IMR-90 (cell line): ENCODE measurements around the gene NEAT1. TPM values are rescaled to one million over a fixed set of nuclear protein-coding genes. Genes with fewer than 3 reads are reported as not detected.

Source experiments
- ATAC-seq: fragments of 200-7000 bp; cut with Tn5 transposase; 2 replicates; pipeline ENCODE4 v1.9.1; 2020; ENCODE audit warnings: low read depth, mild to moderate bottlenecking, moderate library complexity
- BruUV-seq: library from RNA; stranded (reverse); fragments of 400-500 nt; replicated peaks from 2 replicates; lab custom pipeline; 2021; lab: Mats Ljungman, UMichigan
- CTCF ChIA-PET: fragments of 300-600 bp; formaldehyde crosslinking; extraction: SDS; loops from one replicate; lab custom pipeline; 2021; ENCODE audit warnings: antibody characterized with exemption; lab: Yijun Ruan, JAX
- POLR2A ChIA-PET: fragments of 300-600 bp; sonication (Branson Sonifier 250); formaldehyde crosslinking; loops from one replicate; lab custom pipeline; 2022; ENCODE audit warnings: antibody characterized with exemption; ENCODE audit not compliant: unreplicated experiment; lab: Charles Lee
- DNase-seq: peaks from one replicate; pipeline ENCODE4 v3.0.0; 2013
- H2AFZ ChIP-seq: replicated peaks from 2 replicates; pipeline ENCODE3; 2013; ENCODE audit warnings: low read length, mild to moderate bottlenecking; ENCODE audit not compliant: poor library complexity
- H2AK5ac ChIP-seq: 2 replicates; pipeline ENCODE4 v1.6.1; 2013; ENCODE audit warnings: low read depth, low read length, inconsistent platforms
- H2AK9ac ChIP-seq: replicated peaks from 2 replicates; pipeline ENCODE3; 2013; ENCODE audit warnings: mild to moderate bottlenecking, low read depth, low read length, moderate library complexity; ENCODE audit not compliant: poor library complexity
- H2BK120ac ChIP-seq: 2 replicates; pipeline ENCODE4 v1.6.1; 2013; ENCODE audit warnings: low read depth, low read length, inconsistent platforms
- H2BK15ac ChIP-seq: 3 replicates; pipeline ENCODE4 v1.6.1; 2013; ENCODE audit warnings: low read depth, low read length, inconsistent platforms
- H2BK20ac ChIP-seq: 2 replicates; pipeline ENCODE4 v1.6.1; 2013; ENCODE audit warnings: low read depth, mild to moderate bottlenecking, inconsistent platforms, low read length, moderate library complexity
- H2BK5ac ChIP-seq: 2 replicates; pipeline ENCODE4 v1.6.1; 2013; ENCODE audit warnings: mild to moderate bottlenecking, low read depth, low read length, inconsistent platforms; ENCODE audit not compliant: poor library complexity, severe bottlenecking
- H3K14ac ChIP-seq: replicated peaks from 2 replicates; pipeline ENCODE4 v1.6.1; 2013; ENCODE audit warnings: low read depth, low read length, inconsistent platforms
- H3K18ac ChIP-seq: 2 replicates; pipeline ENCODE4 v1.6.1; 2013; ENCODE audit warnings: low read depth, low read length, control low read depth
- H3K23ac ChIP-seq: 2 replicates; pipeline ENCODE4 v1.6.1; 2013; ENCODE audit warnings: low read depth, low read length, inconsistent platforms
- H3K27ac ChIP-seq: 2 replicates; pipeline ENCODE4 v1.5.1; 2013; ENCODE audit warnings: mild to moderate bottlenecking, control low read depth, low read length; ENCODE audit not compliant: insufficient read depth
- H3K27me3 ChIP-seq: 2 replicates; pipeline ENCODE4 v1.6.1; 2013; ENCODE audit warnings: low read length; ENCODE audit not compliant: control insufficient read depth, insufficient read depth
- H3K36me3 ChIP-seq: 2 replicates; pipeline ENCODE4 v1.6.1; 2013; ENCODE audit warnings: low read length, mixed read lengths; ENCODE audit not compliant: control insufficient read depth, insufficient read depth
- H3K4ac ChIP-seq: 2 replicates; pipeline ENCODE4 v1.6.1; 2013; ENCODE audit warnings: low read depth, low read length, inconsistent platforms
- H3K4me1 ChIP-seq: 2 replicates; pipeline ENCODE4 v1.6.1; 2013; ENCODE audit warnings: low read length, mixed read lengths; ENCODE audit not compliant: control insufficient read depth, insufficient read depth
- H3K4me2 ChIP-seq: 2 replicates; pipeline ENCODE4 v1.6.1; 2013; ENCODE audit warnings: low read depth, mild to moderate bottlenecking, control low read depth, low read length, moderate library complexity
- H3K4me3 ChIP-seq: 2 replicates; pipeline ENCODE4 v1.5.1; 2013; ENCODE audit warnings: low read depth, mild to moderate bottlenecking, control low read depth, low read length, moderate library complexity; ENCODE audit not compliant: insufficient read depth
- H3K56ac ChIP-seq: 2 replicates; pipeline ENCODE4 v1.6.1; 2013; ENCODE audit warnings: low read length, inconsistent platforms; ENCODE audit not compliant: insufficient read depth; ENCODE audit errors: extremely low read depth
- H3K79me1 ChIP-seq, 2 experiments: 2 replicates each; pipeline ENCODE4 v1.6.1; 2013; ENCODE audit warnings: low read length in 2 of 2, inconsistent platforms in 1 of 2, low read depth in 1 of 2
- H3K9ac ChIP-seq: 2 replicates; pipeline ENCODE4 v1.6.1; 2013; ENCODE audit warnings: low read depth, low read length, control low read depth
- H3K9me1 ChIP-seq: 2 replicates; pipeline ENCODE4 v1.6.1; 2013; ENCODE audit warnings: low read length, inconsistent platforms; ENCODE audit not compliant: insufficient read depth
- H3K9me3 ChIP-seq: 2 replicates; pipeline ENCODE4 v1.6.1; 2013; ENCODE audit warnings: low read length; ENCODE audit not compliant: control insufficient read depth, insufficient read depth
- H4K20me1 ChIP-seq: 2 replicates; pipeline ENCODE4 v1.6.1; 2013; ENCODE audit warnings: low read length, inconsistent platforms; ENCODE audit not compliant: insufficient read depth
- H4K5ac ChIP-seq: 2 replicates; pipeline ENCODE4 v1.6.1; 2013; ENCODE audit warnings: mild to moderate bottlenecking, low read depth, low read length, control low read depth
- H4K8ac ChIP-seq, 2 experiments: 2 replicates each; pipeline ENCODE4 v1.6.1; 2013; ENCODE audit warnings: low read depth in 2 of 2, low read length in 2 of 2, control low read depth in 1 of 2, inconsistent platforms in 1 of 2
- H4K91ac ChIP-seq: 2 replicates; pipeline ENCODE4 v1.6.1; 2013; ENCODE audit warnings: low read depth, low read length, inconsistent platforms; ENCODE audit not compliant: insufficient read depth
- BHLHE40 ChIP-seq: fragments of 150-350 bp; IDR thresholded peaks from 2 replicates; pipeline ENCODE4 v1.6.1; 2016; ENCODE audit warnings: mild to moderate bottlenecking, low read depth, low read length
- CEBPB ChIP-seq: IDR thresholded peaks from 2 replicates; pipeline ENCODE4 v1.6.1; 2012; ENCODE audit warnings: low read depth, low read length, improper control_type of control experiment
- CHD1 ChIP-seq: IDR thresholded peaks from 2 replicates; pipeline ENCODE4 v1.6.1; 2012; ENCODE audit warnings: low read depth, low read length, improper control_type of control experiment
- FOS ChIP-seq: fragments of 150-350 bp; IDR thresholded peaks from 2 replicates; pipeline ENCODE4 v1.6.1; 2016; ENCODE audit warnings: low read depth, low read length
- MAFK ChIP-seq: IDR thresholded peaks from 2 replicates; pipeline ENCODE4 v1.6.1; 2012; ENCODE audit warnings: low read depth, low read length, improper control_type of control experiment
- MAZ ChIP-seq: IDR thresholded peaks from 2 replicates; pipeline ENCODE4 v1.6.1; 2012; ENCODE audit warnings: low read depth, mild to moderate bottlenecking, low read length, improper control_type of control experiment, moderate library complexity, borderline replicate concordance
- MXI1 ChIP-seq: IDR thresholded peaks from 2 replicates; pipeline ENCODE4 v1.6.1; 2012; ENCODE audit warnings: low read depth, mild to moderate bottlenecking, low read length, moderate library complexity, borderline replicate concordance
- NFE2L2 ChIP-seq: fragments of 150-350 bp; IDR thresholded peaks from 2 replicates; pipeline ENCODE4 v1.6.1; 2016; ENCODE audit warnings: low read depth, mild to moderate bottlenecking, low read length
- POLR2A ChIP-seq: IDR thresholded peaks from 2 replicates; pipeline ENCODE4 v1.6.1; 2012; ENCODE audit warnings: mild to moderate bottlenecking, low read depth, low read length
- RAD21 ChIP-seq: IDR thresholded peaks from 2 replicates; pipeline ENCODE4 v1.6.1; 2012; ENCODE audit warnings: low read length, improper control_type of control experiment
- RCOR1 ChIP-seq: IDR thresholded peaks from 2 replicates; pipeline ENCODE4 v1.6.1; 2012; ENCODE audit warnings: mild to moderate bottlenecking, low read length, improper control_type of control experiment; ENCODE audit not compliant: insufficient replicate concordance
- RFX5 ChIP-seq: IDR thresholded peaks from 2 replicates; pipeline ENCODE4 v1.8.0; 2012; ENCODE audit warnings: low read depth, mild to moderate bottlenecking, low read length, moderate library complexity
- SMC3 ChIP-seq: fragments of 150-350 bp; IDR thresholded peaks from 2 replicates; pipeline ENCODE4 v1.6.1; 2016; ENCODE audit warnings: low read depth, mild to moderate bottlenecking, antibody characterized with exemption, low read length, moderate library complexity
- WGBS, 2 experiments: methylation state at CpG; one replicate each; pipeline versions ENCODE4 v1.1.5 to v1.1.7; 2013; ENCODE audit warnings: missing lambda C conversion rate in 2 of 2; ENCODE audit not compliant: insufficient read length in 1 of 2; ENCODE audit errors: extremely low coverage in 2 of 2; 5-methylcytosine and 5-hydroxymethylcytosine counted together
- dilution Hi-C: fragments of 300-500 bp; cut with HindIII; formaldehyde crosslinking; loops from one replicate; pipeline ENCODE4 v1.14.3; 2018; ENCODE audit warnings: low sequenced_read_pairs; ENCODE audit not compliant: unreplicated experiment
- in situ Hi-C: fragments of 300-500 bp; cut with MboI; formaldehyde crosslinking; loops from 3 replicates; pipeline ENCODE4 v1.14.3; 2019; ENCODE audit warnings: low sequenced_read_pairs, inconsistent platforms, mixed read lengths
- intact Hi-C: fragments of 100-400 bp; cut with micrococcal nuclease; formaldehyde crosslinking; loops from 2 replicates; pipeline ENCODE4 v1.10.0; 2022
- polyA plus RNA-seq, 3 experiments: library from polyadenylated mRNA; depleted of rRNA; stranded (reverse); fragments of >200 nt; gene quantifications; 2 replicates each; pipeline ENCODE4 v1.2.3, GENCODE V29; 2012; ENCODE audit warnings: low replicate concordance in 1 of 3
- total RNA-seq: library from RNA; depleted of rRNA; stranded (reverse); fragments of >200 nt; gene quantifications from 2 replicates; pipeline ENCODE4 v1.2.3, GENCODE V29; 2012
- TF ChIP-seq, protein P1 (sequence below): conservative IDR thresholded peaks from 2 replicates; pipeline ENCODE4 v1.5.1; 2012; ENCODE audit warnings: mild to moderate bottlenecking, low read depth, low read length, improper control_type of control experiment
- TF ChIP-seq, protein P2 (sequence below): fragments of 150-350 bp; IDR thresholded peaks from 2 replicates; pipeline ENCODE4 v1.6.1; 2016; ENCODE audit warnings: low read depth, mild to moderate bottlenecking, low read length, moderate library complexity, borderline replicate concordance

NEAT1 gene
- total and polyA plus RNA-seq, 2 of the 4 experiments (the other 2 are of a cell fraction), result 30.1 to 114 TPM

DNA sequence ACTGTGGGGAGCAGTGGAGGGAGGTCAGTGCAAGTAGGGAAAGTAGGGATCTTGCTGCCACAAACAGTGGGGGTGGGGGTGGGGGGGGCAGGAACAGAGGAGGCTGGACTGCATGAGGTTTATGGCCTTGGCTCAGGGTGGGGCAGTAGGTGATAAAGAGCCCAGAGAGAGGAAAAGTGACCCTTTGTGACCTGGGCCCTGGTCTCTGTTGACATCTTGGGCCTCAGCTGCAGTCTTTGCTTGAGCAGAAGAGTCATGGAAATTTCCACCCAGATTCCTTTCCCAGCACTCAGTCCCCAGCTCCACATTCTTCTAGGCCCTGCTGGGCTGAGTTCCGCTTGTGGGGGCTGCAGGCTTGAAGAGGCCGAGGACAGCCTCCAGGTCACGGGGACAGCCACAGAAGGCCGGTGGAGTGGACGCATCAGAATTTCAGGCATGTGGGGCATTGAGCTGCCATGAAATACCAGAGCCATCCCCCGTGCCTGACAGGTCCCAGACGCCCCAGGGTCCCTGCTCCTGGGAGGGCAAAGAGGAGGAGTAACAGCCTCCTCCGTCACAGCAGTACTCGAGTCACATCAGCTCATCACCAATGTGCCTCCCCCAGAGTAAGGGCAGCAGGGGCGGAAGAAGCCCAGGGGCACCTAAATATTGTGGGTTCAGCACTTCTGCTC is 66.6 kb downstream of the NEAT1 start:
- ATAC-seq (peak; percentile 21), DNase-seq (peak; percentile 90)
- H3K9me3 ChIP-seq, result no peaks in the 10 kb centered on the region
- 9% methylated on average over 6 of the region's 10 CpGs; no CpG with 5 or more reads in 1 of the 2 experiments for WGBS, 2 experiments
- peaks cover 23% of the 10 kb centered on the region for H3K9me1 ChIP-seq
- no TSS peak for BruUV-seq
- H3K27me3 ChIP-seq, result no peaks in the 10 kb centered on the region
- peaks cover 57% of the 10 kb centered on the region for H3K4me1 ChIP-seq
- H3K23ac ChIP-seq, result peak overlapping the region; percentile 93
- peaks cover 18 to 72% of the 10 kb centered on the region in 2 experiments for H3K79me1 ChIP-seq
- H2BK20ac ChIP-seq, result peak overlapping the region; percentile 96
- peak overlapping the region; percentile 77 for H2AFZ ChIP-seq
- POLR2A ChIA-PET, result interaction anchor here (0.6 to 9.6 kb wide), 7 partner anchors 11 to 69 kb away, joined by 3 to 400 read pairs (median 16); partner anchors contain the start of genes MALAT1 and NEAT1
- peak overlapping the region; percentile 78 to 93 for H4K8ac ChIP-seq
- peak overlapping the region; percentile 93 for H3K14ac ChIP-seq
- peak overlapping the region; percentile 93 for H2BK5ac ChIP-seq
- H4K91ac ChIP-seq, result peak overlapping the region; percentile 97
- H4K20me1 ChIP-seq, result no peaks in the 10 kb centered on the region; the same call in 1 of the 2 replicates
- peak overlapping the region; percentile 91 for H3K56ac ChIP-seq
- peak overlapping the region; percentile 98 for H2AK5ac ChIP-seq
- no peaks in the 10 kb centered on the region for H3K36me3 ChIP-seq
- CTCF ChIA-PET, result interaction anchor here (0.7 to 1.4 kb wide), 3 partner anchors 9 to 17 kb away, joined by 3 to 5 read pairs (median 3); partner anchors contain the start of gene MALAT1
- H3K4ac ChIP-seq, result peak overlapping the region; percentile 98
- dilution Hi-C loops, result no loop called here
- H3K4me3 ChIP-seq, result no peak overlapping the region
- peak overlapping the region; percentile 87; the same call in 2 of the 3 replicates for H2BK15ac ChIP-seq
- in situ Hi-C loops, result no loop called here
- H2BK120ac ChIP-seq, result peak overlapping the region; percentile 97
- H4K5ac ChIP-seq, result peak overlapping the region; percentile 93
- intact Hi-C loops, result no loop called here
- peak overlapping the region; percentile 85 for H3K27ac ChIP-seq
- peak overlapping the region; percentile 16 for H3K4me2 ChIP-seq
- peak overlapping the region; percentile 90 for H3K18ac ChIP-seq
- H2AK9ac ChIP-seq, result peak overlapping the region; percentile 97
- peak overlapping the region; percentile 69 for H3K9ac ChIP-seq
- TF ChIP-seq RAD21 (peak; percentile 22; the same call in 1 of the 2 replicates), RCOR1 (no peak), MXI1 (no peak), RFX5 (no peak), SMC3 (no peak), FOS (no peak), BHLHE40 (peak; percentile 85), NFE2L2 (no peak), CHD1 (no peak; the same call in 1 of the 2 replicates), MAZ (peak; percentile 72), MAFK (peak; percentile 52), CEBPB (no peak), POLR2A (no peak)
- TF ChIP-seq, protein P1, sequence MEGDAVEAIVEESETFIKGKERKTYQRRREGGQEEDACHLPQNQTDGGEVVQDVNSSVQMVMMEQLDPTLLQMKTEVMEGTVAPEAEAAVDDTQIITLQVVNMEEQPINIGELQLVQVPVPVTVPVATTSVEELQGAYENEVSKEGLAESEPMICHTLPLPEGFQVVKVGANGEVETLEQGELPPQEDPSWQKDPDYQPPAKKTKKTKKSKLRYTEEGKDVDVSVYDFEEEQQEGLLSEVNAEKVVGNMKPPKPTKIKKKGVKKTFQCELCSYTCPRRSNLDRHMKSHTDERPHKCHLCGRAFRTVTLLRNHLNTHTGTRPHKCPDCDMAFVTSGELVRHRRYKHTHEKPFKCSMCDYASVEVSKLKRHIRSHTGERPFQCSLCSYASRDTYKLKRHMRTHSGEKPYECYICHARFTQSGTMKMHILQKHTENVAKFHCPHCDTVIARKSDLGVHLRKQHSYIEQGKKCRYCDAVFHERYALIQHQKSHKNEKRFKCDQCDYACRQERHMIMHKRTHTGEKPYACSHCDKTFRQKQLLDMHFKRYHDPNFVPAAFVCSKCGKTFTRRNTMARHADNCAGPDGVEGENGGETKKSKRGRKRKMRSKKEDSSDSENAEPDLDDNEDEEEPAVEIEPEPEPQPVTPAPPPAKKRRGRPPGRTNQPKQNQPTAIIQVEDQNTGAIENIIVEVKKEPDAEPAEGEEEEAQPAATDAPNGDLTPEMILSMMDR, result no peak
- TF ChIP-seq, protein P2, sequence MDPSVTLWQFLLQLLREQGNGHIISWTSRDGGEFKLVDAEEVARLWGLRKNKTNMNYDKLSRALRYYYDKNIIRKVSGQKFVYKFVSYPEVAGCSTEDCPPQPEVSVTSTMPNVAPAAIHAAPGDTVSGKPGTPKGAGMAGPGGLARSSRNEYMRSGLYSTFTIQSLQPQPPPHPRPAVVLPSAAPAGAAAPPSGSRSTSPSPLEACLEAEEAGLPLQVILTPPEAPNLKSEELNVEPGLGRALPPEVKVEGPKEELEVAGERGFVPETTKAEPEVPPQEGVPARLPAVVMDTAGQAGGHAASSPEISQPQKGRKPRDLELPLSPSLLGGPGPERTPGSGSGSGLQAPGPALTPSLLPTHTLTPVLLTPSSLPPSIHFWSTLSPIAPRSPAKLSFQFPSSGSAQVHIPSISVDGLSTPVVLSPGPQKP, result no peak
